ENCODE measurements around the gene SHE.

The SHE gene

GRCh38 chr1:154443274-154444013 lies 58.8 kb downstream of the SHE start:
- DNase-seq: no peak

GRCh38 chr1:154442006-154442740 lies 60.0 kb downstream of the SHE start:
- peak; percentile 84 for DNase-seq

- DNase-seq: no peak
These were observed 60.8 kb downstream of the SHE start for GRCh38 chr1:154441241-154441888.

GRCh38 chr1:154440036-154440804 lies 62.0 kb downstream of the SHE start:
- no peak for DNase-seq

- DNase-seq: no peak
These were observed 65.8 kb downstream of the SHE start for GRCh38 chr1:154436433-154436832.

GRCh38 chr1:154435599-154436200 lies 66.5 kb downstream of the SHE start:
- DNase-seq: no peak

GRCh38 chr1:154434346-154435085 lies 67.7 kb downstream of the SHE start:
- DNase-seq: no peak

- no peak for DNase-seq
These were observed 68.9 kb downstream of the SHE start for GRCh38 chr1:154433161-154433764.

GRCh38 chr1:154431586-154432373 lies 70.4 kb downstream of the SHE start:
- DNase-seq: peak; percentile 98

GRCh38 chr1:154430903-154431302 lies 71.3 kb downstream of the SHE start:
- DNase-seq: peak; percentile 27

- DNase-seq: no peak
These were observed 72.2 kb downstream of the SHE start for GRCh38 chr1:154429841-154430611.

Data from EL (cell line).